GM18508 (cell line): ENCODE data around the gene OR13C5.

Experiments used
- ATAC-seq: cut with Tn5 transposase; IDR thresholded peaks from one replicate; pipeline ENCODE4 v1.9.1; 2021; ENCODE audit warnings: moderate number of reproducible peaks; ENCODE audit not compliant: insufficient read depth, unreplicated experiment

The OR13C5 gene

GRCh38 chr9:104556830-104557634 is 42.2 kb downstream of the OR13C5 start:
- ATAC-seq, result no peak

GRCh38 chr9:104555521-104555920 is 43.7 kb downstream of the OR13C5 start:
- ATAC-seq, result no peak

DNA sequence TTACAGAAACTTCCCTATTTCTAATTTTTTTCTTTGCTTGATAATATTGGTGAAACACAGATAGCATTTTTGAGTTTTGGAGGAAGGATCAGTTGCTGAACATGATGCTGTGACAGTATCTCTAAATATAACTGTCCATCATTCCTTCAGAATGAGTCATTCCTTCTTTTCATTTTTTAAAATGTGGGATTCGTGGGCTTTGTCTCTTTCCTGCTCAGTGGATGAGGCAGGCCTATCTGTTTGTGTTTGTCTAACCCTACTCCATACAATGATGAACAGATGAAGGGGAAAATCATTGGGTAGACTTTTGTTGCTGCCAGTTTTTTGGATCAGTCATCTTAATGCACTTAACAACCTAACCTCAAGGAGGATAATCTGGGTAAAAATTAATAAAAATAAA is 46.0 kb downstream of the OR13C5 start:
- no peak for ATAC-seq
